Activated CD4-positive, alpha-beta T cell treated with anti-CD3 and anti-CD28 coated beads, Interleukin-2, amount 10 ng/mL, durations not matched to agents 7 days and 5 days (primary cell): ENCODE data around the gene ASB7. TPM values are rescaled to one million over a fixed set of nuclear protein-coding genes. Genes with fewer than 3 reads are reported as not detected.

Source experiments
- CTCF ChIA-PET: fragments of 350-600 bp; sonication (Branson Sonifier 250); formaldehyde crosslinking; loops from one replicate; lab custom pipeline; 2021; ENCODE audit warnings: antibody characterized with exemption; lab: Charles Lee
- POLR2A ChIA-PET: fragments of 350-600 bp; sonication (Branson Sonifier 250); formaldehyde crosslinking; loops from one replicate; lab custom pipeline; 2021; ENCODE audit warnings: antibody characterized with exemption; lab: Charles Lee
- DNase-seq: peaks from one replicate; pipeline ENCODE4 v3.0.0-alpha.2; 2020
- H3K27ac Mint-ChIP-seq: one replicate; pipeline ENCODE4 v1.8.0; 2021; ENCODE audit warnings: mild to moderate bottlenecking, moderate library complexity, mixed read lengths
- H3K27me3 Mint-ChIP-seq: one replicate; pipeline ENCODE4 v1.8.0; 2021; ENCODE audit warnings: mixed read lengths
- H3K36me3 Mint-ChIP-seq: one replicate; pipeline ENCODE4 v1.8.0; 2021; ENCODE audit warnings: low read depth, mixed read lengths
- H3K4me1 Mint-ChIP-seq: one replicate; pipeline ENCODE4 v1.8.0; 2021; ENCODE audit warnings: mixed read lengths
- H3K4me3 Mint-ChIP-seq: one replicate; pipeline ENCODE4 v1.8.0; 2021; ENCODE audit warnings: mild to moderate bottlenecking, moderate library complexity, mixed read lengths
- H3K9me3 Mint-ChIP-seq: one replicate; pipeline ENCODE4 v1.8.0; 2021; ENCODE audit warnings: mixed read lengths
- total RNA-seq, 2 experiments: library from RNA; stranded (reverse); gene quantifications; one replicate each; pipeline ENCODE4 v1.2.3, GENCODE V29; 2021

The ASB7 gene
- total RNA-seq, 2 experiments from 2014 or later: 21.3 to 22.8 TPM

GRCh38 chr15:100681335-100681746 lies 79.0 kb downstream of the ASB7 start:
- no peak for DNase-seq
- no peak overlapping the region for H3K4me3 Mint-ChIP-seq
- H3K27me3 Mint-ChIP-seq: peaks cover 14% of the 10 kb centered on the region
- no peaks in the 10 kb centered on the region for H3K36me3 Mint-ChIP-seq
- no peaks in the 10 kb centered on the region for H3K4me1 Mint-ChIP-seq
- H3K9me3 Mint-ChIP-seq: no peaks in the 10 kb centered on the region
- CTCF ChIA-PET: no interaction called here
- POLR2A ChIA-PET: no interaction called here
- H3K27ac Mint-ChIP-seq: no peak overlapping the region

GRCh38 chr15:100682468-100682867 lies 80.1 kb downstream of the ASB7 start:
- H3K4me3 Mint-ChIP-seq: no peak overlapping the region
- H3K27ac Mint-ChIP-seq: no peak overlapping the region
- H3K36me3 Mint-ChIP-seq: no peaks in the 10 kb centered on the region
- H3K27me3 Mint-ChIP-seq: peaks cover 6% of the 10 kb centered on the region
- CTCF ChIA-PET: no interaction called here
- DNase-seq: no peak
- no peaks in the 10 kb centered on the region for H3K4me1 Mint-ChIP-seq
- no peaks in the 10 kb centered on the region for H3K9me3 Mint-ChIP-seq
- POLR2A ChIA-PET: no interaction called here

GRCh38 chr15:100683434-100683833 lies 81.0 kb downstream of the ASB7 start:
- H3K4me1 Mint-ChIP-seq: no peaks in the 10 kb centered on the region
- no peak overlapping the region for H3K27ac Mint-ChIP-seq
- CTCF ChIA-PET: interaction anchor here (0.5 to 1.1 kb wide), 2 partner anchors 12 to 51 kb away, joined by 3 read pairs; no protein-coding TSS in a partner anchor
- H3K27me3 Mint-ChIP-seq: no peaks in the 10 kb centered on the region
- H3K4me3 Mint-ChIP-seq: no peak overlapping the region
- no peaks in the 10 kb centered on the region for H3K9me3 Mint-ChIP-seq
- POLR2A ChIA-PET: no interaction called here
- no peaks in the 10 kb centered on the region for H3K36me3 Mint-ChIP-seq
- no peak for DNase-seq

- Mint-ChIP-seq H3K36me3 (no peaks in the 10 kb centered on the region), H3K27ac (no peak overlapping the region), H3K27me3 (no peaks in the 10 kb centered on the region), H3K9me3 (no peaks in the 10 kb centered on the region), H3K4me3 (no peak overlapping the region), H3K4me1 (no peaks in the 10 kb centered on the region)
- DNase-seq: no peak
- ChIA-PET POLR2A (no interaction called here), CTCF (interaction anchor here (1.1 kb wide), 1 partner anchor 13 kb away, joined by 3 read pairs; no protein-coding TSS in a partner anchor)
These were observed 82.2 kb downstream of the ASB7 start for GRCh38 chr15:100684591-100684990.

GRCh38 chr15:100686021-100686724 lies 83.8 kb downstream of the ASB7 start:
- H3K27ac Mint-ChIP-seq: no peak overlapping the region
- H3K4me1 Mint-ChIP-seq: no peaks in the 10 kb centered on the region
- CTCF ChIA-PET: no interaction called here
- H3K36me3 Mint-ChIP-seq: no peaks in the 10 kb centered on the region
- H3K27me3 Mint-ChIP-seq: no peaks in the 10 kb centered on the region
- no peak overlapping the region for H3K4me3 Mint-ChIP-seq
- H3K9me3 Mint-ChIP-seq: no peaks in the 10 kb centered on the region
- DNase-seq: no peak
- POLR2A ChIA-PET: no interaction called here

- no peak overlapping the region for H3K4me3 Mint-ChIP-seq
- no peak for DNase-seq
- ChIA-PET POLR2A (no interaction called here), CTCF (no interaction called here)
- no peaks in the 10 kb centered on the region for H3K36me3 Mint-ChIP-seq
- no peaks in the 10 kb centered on the region for H3K4me1 Mint-ChIP-seq
- H3K9me3 Mint-ChIP-seq: no peaks in the 10 kb centered on the region
- H3K27me3 Mint-ChIP-seq: no peaks in the 10 kb centered on the region
- no peak overlapping the region for H3K27ac Mint-ChIP-seq
These were observed 84.5 kb downstream of the ASB7 start for GRCh38 chr15:100686725-100687473.

- no peak for DNase-seq
- Mint-ChIP-seq H3K27ac (no peak overlapping the region), H3K4me3 (no peak overlapping the region), H3K27me3 (no peaks in the 10 kb centered on the region), H3K9me3 (no peaks in the 10 kb centered on the region), H3K36me3 (no peaks in the 10 kb centered on the region), H3K4me1 (no peaks in the 10 kb centered on the region)
- ChIA-PET CTCF (no interaction called here), POLR2A (no interaction called here)
These were observed 85.3 kb downstream of the ASB7 start for GRCh38 chr15:100687582-100688141.

GRCh38 chr15:100688549-100689120 lies 86.2 kb downstream of the ASB7 start:
- no peaks in the 10 kb centered on the region for H3K4me1 Mint-ChIP-seq
- no peaks in the 10 kb centered on the region for H3K9me3 Mint-ChIP-seq
- POLR2A ChIA-PET: no interaction called here
- H3K27me3 Mint-ChIP-seq: peaks cover 2% of the 10 kb centered on the region
- H3K36me3 Mint-ChIP-seq: no peaks in the 10 kb centered on the region
- no peak overlapping the region for H3K27ac Mint-ChIP-seq
- no peak overlapping the region for H3K4me3 Mint-ChIP-seq
- CTCF ChIA-PET: no interaction called here
- no peak for DNase-seq

GRCh38 chr15:100689131-100689899 lies 86.9 kb downstream of the ASB7 start:
- Mint-ChIP-seq H3K27me3 (peaks cover 7% of the 10 kb centered on the region), H3K9me3 (no peaks in the 10 kb centered on the region), H3K4me3 (no peak overlapping the region), H3K27ac (no peak overlapping the region), H3K4me1 (no peaks in the 10 kb centered on the region), H3K36me3 (no peaks in the 10 kb centered on the region)
- POLR2A ChIA-PET: no interaction called here
- CTCF ChIA-PET: no interaction called here
- DNase-seq: no peak

- peaks cover 8% of the 10 kb centered on the region for H3K27me3 Mint-ChIP-seq
- no peaks in the 10 kb centered on the region for H3K36me3 Mint-ChIP-seq
- H3K27ac Mint-ChIP-seq: no peak overlapping the region
- POLR2A ChIA-PET: no interaction called here
- no peaks in the 10 kb centered on the region for H3K4me1 Mint-ChIP-seq
- no peaks in the 10 kb centered on the region for H3K9me3 Mint-ChIP-seq
- H3K4me3 Mint-ChIP-seq: no peak overlapping the region
- CTCF ChIA-PET: no interaction called here
- DNase-seq: no peak
These were observed 87.8 kb downstream of the ASB7 start for GRCh38 chr15:100690032-100690794.

GRCh38 chr15:100690795-100691158 lies 88.4 kb downstream of the ASB7 start:
- no peak for DNase-seq
- POLR2A ChIA-PET: no interaction called here
- Mint-ChIP-seq H3K4me3 (no peak overlapping the region), H3K27ac (no peak overlapping the region), H3K36me3 (no peaks in the 10 kb centered on the region), H3K9me3 (no peaks in the 10 kb centered on the region), H3K4me1 (no peaks in the 10 kb centered on the region), H3K27me3 (peaks cover 13% of the 10 kb centered on the region)
- CTCF ChIA-PET: no interaction called here

GRCh38 chr15:100691321-100691720 lies 88.9 kb downstream of the ASB7 start:
- no peaks in the 10 kb centered on the region for H3K9me3 Mint-ChIP-seq
- no peak overlapping the region for H3K4me3 Mint-ChIP-seq
- POLR2A ChIA-PET: no interaction called here
- peaks cover 18% of the 10 kb centered on the region for H3K27me3 Mint-ChIP-seq
- CTCF ChIA-PET: no interaction called here
- DNase-seq: no peak
- H3K4me1 Mint-ChIP-seq: no peaks in the 10 kb centered on the region
- H3K27ac Mint-ChIP-seq: no peak overlapping the region
- no peaks in the 10 kb centered on the region for H3K36me3 Mint-ChIP-seq
